ENCODE results near the gene FASTKD1.

Gene FASTKD1

GRCh38 chr2:169490834-169491233 is 82.8 kb downstream of the FASTKD1 start:
- no peak overlapping the region for H3K27ac ChIP-seq (ENCODE audit: insufficient read depth, low read depth, low read length, poor library complexity, severe bottlenecking)

GRCh38 chr2:169486487-169486886 is 87.2 kb downstream of the FASTKD1 start:
- Histone ChIP-seq H3K4me3 (ENCODE audit: insufficient read depth, low read depth, low read length) (no peak overlapping the region), H3K27ac (ENCODE audit: insufficient read depth, low read depth, low read length, poor library complexity, severe bottlenecking) (no peak overlapping the region), H3K9me3 (ENCODE audit: control insufficient read depth, low read length) (no peaks in the 10 kb centered on the region), H3K27me3 (ENCODE audit: control insufficient read depth, insufficient read depth, low read length, poor library complexity, severe bottlenecking) (no peaks in the 10 kb centered on the region), H3K36me3 (ENCODE audit: control insufficient read depth, insufficient read depth, low read length) (peaks cover 8% of the 10 kb centered on the region), H3K4me1 (ENCODE audit: control insufficient read depth, insufficient read depth, low read length) (no peaks in the 10 kb centered on the region)

More at GRCh38 chr2:169490834-169491233, 82.8 kb downstream of the FASTKD1 start:
- no peaks in the 10 kb centered on the region for H3K27me3 ChIP-seq (ENCODE audit: control insufficient read depth, insufficient read depth, low read length, poor library complexity, severe bottlenecking)
- peaks cover 4% of the 10 kb centered on the region for H3K36me3 ChIP-seq (ENCODE audit: control insufficient read depth, insufficient read depth, low read length)
- no peak overlapping the region for H3K4me3 ChIP-seq (ENCODE audit: insufficient read depth, low read depth, low read length)
- no peaks in the 10 kb centered on the region for H3K9me3 ChIP-seq (ENCODE audit: control insufficient read depth, low read length)
- no peaks in the 10 kb centered on the region for H3K4me1 ChIP-seq (ENCODE audit: control insufficient read depth, insufficient read depth, low read length)

- WGBS, 2 experiments, result 92 to 100% methylated on average over 1 of the region's 1 CpG
- Histone ChIP-seq H3K4me3 (ENCODE audit: insufficient read depth, low read depth, low read length) (no peak overlapping the region), H3K9me3 (ENCODE audit: control insufficient read depth, low read length) (no peaks in the 10 kb centered on the region), H3K27ac (ENCODE audit: insufficient read depth, low read depth, low read length, poor library complexity, severe bottlenecking) (no peak overlapping the region), H3K4me1 (ENCODE audit: control insufficient read depth, insufficient read depth, low read length) (no peaks in the 10 kb centered on the region), H3K36me3 (ENCODE audit: control insufficient read depth, insufficient read depth, low read length) (peaks cover 5% of the 10 kb centered on the region), H3K27me3 (ENCODE audit: control insufficient read depth, insufficient read depth, low read length, poor library complexity, severe bottlenecking) (peaks cover 4% of the 10 kb centered on the region)
Measured at GRCh38 chr2:169485650-169486138, 88.0 kb downstream of the FASTKD1 start.

DNA sequence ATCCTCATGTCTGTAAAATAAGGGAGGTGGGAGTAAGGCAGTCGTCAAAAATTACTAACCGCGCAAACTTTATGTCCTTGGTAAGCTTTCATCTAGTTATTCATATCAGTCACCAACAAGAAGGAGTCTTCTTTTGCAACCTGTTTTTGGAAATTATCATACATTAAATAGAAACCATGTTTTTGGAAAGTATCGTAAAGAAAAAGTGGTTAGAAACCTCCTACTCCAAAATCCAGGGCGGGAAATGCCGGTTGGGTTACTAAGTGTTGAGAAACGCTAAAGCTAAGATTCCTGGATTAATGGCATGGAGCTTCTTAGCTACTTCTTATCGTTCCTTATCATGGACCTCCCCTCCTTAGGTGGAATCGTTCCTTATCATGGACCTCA is 93.6 kb downstream of the FASTKD1 start:
- no peaks in the 10 kb centered on the region for H3K4me1 ChIP-seq (ENCODE audit: control insufficient read depth, insufficient read depth, low read length)
- H3K27ac ChIP-seq (ENCODE audit: insufficient read depth, low read depth, low read length, poor library complexity, severe bottlenecking), result no peak overlapping the region
- peaks cover 4% of the 10 kb centered on the region for H3K36me3 ChIP-seq (ENCODE audit: control insufficient read depth, insufficient read depth, low read length)
- H3K27me3 ChIP-seq (ENCODE audit: control insufficient read depth, insufficient read depth, low read length, poor library complexity, severe bottlenecking), result peaks cover 28% of the 10 kb centered on the region
- peak overlapping the region; percentile 71 for H3K4me3 ChIP-seq (ENCODE audit: insufficient read depth, low read depth, low read length)
- no peaks in the 10 kb centered on the region for H3K9me3 ChIP-seq (ENCODE audit: control insufficient read depth, low read length)
- 60 to 77% methylated on average over 6 to 9 of the region's 9 CpGs for WGBS, 2 experiments

All from ectodermal cell (in vitro differentiated cells).